HG02840 (cell line): ENCODE measurements around the gene CTAGE4.
A peak's percentile ranks its signal among the peaks of the same experiment; 100 is the strongest.
"Not testable (repeated sequence)": the region's sequence is repeated elsewhere in the genome, so short reads cannot be mapped to it uniquely, and the experiment has no call there.

ENCODE experiments used
- ATAC-seq: cut with Tn5 transposase; IDR thresholded peaks from one replicate; pipeline ENCODE4 v1.9.1; 2021; ENCODE audit warnings: mild to moderate bottlenecking, moderate library complexity, moderate number of reproducible peaks; ENCODE audit not compliant: unreplicated experiment, low FRiP score

CTAGE4 gene

GRCh38 chr7:144183166-144183565, at the start of gene CTAGE4:
Gene CTAGE4 (plus strand): TSS chr7:144183466. CDS start chr7:144183504, 38 bp downstream.
- ATAC-seq: not testable (repeated sequence)

GRCh38 chr7:144134116-144134515, 49.1 kb upstream of the CTAGE4 start:
- ATAC-seq: no peak

- ATAC-seq: no peak
Observed at GRCh38 chr7:144137501-144137900, 45.8 kb upstream of the CTAGE4 start.

GRCh38 chr7:144142187-144142586, 41.1 kb upstream of the CTAGE4 start:
- no peak for ATAC-seq

GRCh38 chr7:144144426-144144825, 38.8 kb upstream of the CTAGE4 start:
- no peak for ATAC-seq

GRCh38 chr7:144148224-144148827, 34.9 kb upstream of the CTAGE4 start:
- ATAC-seq: no peak

GRCh38 chr7:144158861-144159260, 24.4 kb upstream of the CTAGE4 start:
- no peak for ATAC-seq

GRCh38 chr7:144164784-144165183, 18.5 kb upstream of the CTAGE4 start:
- no peak for ATAC-seq

- ATAC-seq: not testable (repeated sequence)
Observed at GRCh38 chr7:144171594-144172350, 11.5 kb upstream of the CTAGE4 start.

GRCh38 chr7:144174613-144175012, 8.7 kb upstream of the CTAGE4 start:
- ATAC-seq: no peak

GRCh38 chr7:144178380-144179164, 4.7 kb upstream of the CTAGE4 start:
- ATAC-seq: peak; percentile 94

GRCh38 chr7:144179165-144179479, 4.1 kb upstream of the CTAGE4 start:
- ATAC-seq: peak; percentile 30

- not testable (repeated sequence) for ATAC-seq
Observed at GRCh38 chr7:144187848-144188247, 4.6 kb downstream of the CTAGE4 start.

GRCh38 chr7:144188578-144189171, 5.4 kb downstream of the CTAGE4 start:
- ATAC-seq: not testable (repeated sequence)

GRCh38 chr7:144193782-144194181, 10.5 kb downstream of the CTAGE4 start:
- not testable (repeated sequence) for ATAC-seq

GRCh38 chr7:144194453-144194852, 11.2 kb downstream of the CTAGE4 start:
- ATAC-seq: not testable (repeated sequence)

- ATAC-seq: peak; percentile 67
Observed at GRCh38 chr7:144195212-144195872, 12.1 kb downstream of the CTAGE4 start, which contains the start of gene ARHGEF35. Gene ARHGEF35 (minus strand): TSS chr7:144195833. CDS start chr7:144188383, 7,450 bp downstream.

GRCh38 chr7:144198934-144199333, 15.7 kb downstream of the CTAGE4 start:
- not testable (repeated sequence) for ATAC-seq

- ATAC-seq: peak; percentile 31
Observed at GRCh38 chr7:144201978-144202377, 18.7 kb downstream of the CTAGE4 start.

GRCh38 chr7:144203086-144203485, 19.8 kb downstream of the CTAGE4 start:
- not testable (repeated sequence) for ATAC-seq
